H9 (cell line): ENCODE measurements around the gene CHRM5. TPM values are rescaled to one million over a fixed set of nuclear protein-coding genes. Genes with fewer than 3 reads are reported as not detected.

Experiments used
- DNase-seq: peaks from one replicate; pipeline ENCODE4 v3.0.0-alpha.2; 2017
- H2AFZ ChIP-seq: one replicate; pipeline ENCODE4 v1.6.1; 2013; ENCODE audit warnings: mild to moderate bottlenecking, low read length, control low read depth, moderate library complexity
- H2AK5ac ChIP-seq: 2 replicates; pipeline ENCODE4 v1.6.1; 2013; ENCODE audit warnings: low read length, control low read depth, mixed read lengths; ENCODE audit not compliant: insufficient read length
- H2BK120ac ChIP-seq: one replicate; pipeline ENCODE4 v1.6.1; 2013; ENCODE audit warnings: low read depth, mild to moderate bottlenecking, low read length, control low read depth, inconsistent platforms; ENCODE audit not compliant: poor library complexity, severe bottlenecking
- H2BK12ac ChIP-seq: 2 replicates; pipeline ENCODE4 v1.6.1; 2013; ENCODE audit warnings: low read length, control low read depth, mixed read lengths, low read depth; ENCODE audit not compliant: insufficient read length
- H2BK15ac ChIP-seq: 2 replicates; pipeline ENCODE4 v1.6.1; 2013; ENCODE audit warnings: low read depth, low read length, control low read depth
- H2BK20ac ChIP-seq: one replicate; pipeline ENCODE4 v1.6.1; 2013; ENCODE audit warnings: low read depth, mild to moderate bottlenecking, low read length, control low read depth, inconsistent platforms; ENCODE audit not compliant: poor library complexity, severe bottlenecking
- H2BK5ac ChIP-seq: 2 replicates; pipeline ENCODE4 v1.6.1; 2013; ENCODE audit warnings: low read length, control low read depth, mixed read lengths; ENCODE audit not compliant: insufficient read length
- H3K14ac ChIP-seq: 2 replicates; pipeline ENCODE4 v1.6.1; 2013; ENCODE audit warnings: low read length, control low read depth; ENCODE audit not compliant: insufficient read depth
- H3K18ac ChIP-seq: 2 replicates; pipeline ENCODE4 v1.6.1; 2013; ENCODE audit warnings: low read depth, mild to moderate bottlenecking, mixed read lengths, low read length, control low read depth; ENCODE audit not compliant: insufficient read length
- H3K23ac ChIP-seq: 2 replicates; pipeline ENCODE4 v1.6.1; 2013; ENCODE audit warnings: low read length, control low read depth, mixed read lengths, low read depth; ENCODE audit not compliant: insufficient read length
- H3K23me2 ChIP-seq: 2 replicates; pipeline ENCODE4 v1.6.1; 2013; ENCODE audit warnings: low read depth, mild to moderate bottlenecking, mixed read lengths, low read length, control low read depth; ENCODE audit not compliant: insufficient read length, poor library complexity, severe bottlenecking
- H3K27ac ChIP-seq: 2 replicates; pipeline ENCODE4 v1.5.1; 2013; ENCODE audit warnings: low read length, control low read depth, mixed read lengths, low read depth; ENCODE audit not compliant: insufficient read length
- H3K27me3 ChIP-seq: 2 replicates; pipeline ENCODE4 v1.6.1; 2013; ENCODE audit warnings: low read length, control low read depth, inconsistent platforms; ENCODE audit not compliant: insufficient read depth
- H3K4ac ChIP-seq: 2 replicates; pipeline ENCODE4 v1.6.1; 2013; ENCODE audit warnings: low read depth, mild to moderate bottlenecking, control low read depth, inconsistent platforms, low read length, moderate library complexity
- H3K4me1 ChIP-seq: 2 replicates; pipeline ENCODE4 v1.6.1; 2013; ENCODE audit warnings: low read length, control low read depth, inconsistent platforms; ENCODE audit not compliant: insufficient read depth
- H3K4me2 ChIP-seq: 2 replicates; pipeline ENCODE4 v1.6.1; 2013; ENCODE audit warnings: low read length, control low read depth, mixed read lengths; ENCODE audit not compliant: insufficient read length, insufficient read depth
- H3K56ac ChIP-seq: 2 replicates; pipeline ENCODE4 v1.6.1; 2013; ENCODE audit warnings: low read depth, mild to moderate bottlenecking, mixed read lengths, low read length, control low read depth; ENCODE audit not compliant: insufficient read length
- H3K79me1 ChIP-seq: 2 replicates; pipeline ENCODE4 v1.6.1; 2013; ENCODE audit warnings: low read depth, mild to moderate bottlenecking, moderate library complexity, low read length, control low read depth, inconsistent platforms; ENCODE audit not compliant: insufficient read depth, poor library complexity, severe bottlenecking
- H3K79me2 ChIP-seq: 2 replicates; pipeline ENCODE4 v1.6.1; 2013; ENCODE audit warnings: low read length, control low read depth, inconsistent platforms; ENCODE audit not compliant: insufficient read depth
- H3K9ac ChIP-seq: 2 replicates; pipeline ENCODE4 v1.6.1; 2013; ENCODE audit warnings: low read length, control low read depth, mixed read lengths; ENCODE audit not compliant: insufficient read length; ENCODE audit errors: extremely low read depth
- H3K9me3 ChIP-seq: one replicate; pipeline ENCODE4 v1.6.1; 2013; ENCODE audit warnings: low read depth, low read length, inconsistent platforms; ENCODE audit not compliant: control insufficient read depth
- H3T11ph ChIP-seq: one replicate; pipeline ENCODE4 v1.6.1; 2013; ENCODE audit warnings: mild to moderate bottlenecking, low read length, control low read depth, inconsistent platforms
- H4K20me1 ChIP-seq: one replicate; pipeline ENCODE4 v1.6.1; 2013; ENCODE audit not compliant: control insufficient read depth, insufficient read length, insufficient read depth
- H4K5ac ChIP-seq: 2 replicates; pipeline ENCODE4 v1.6.1; 2013; ENCODE audit warnings: low read depth, mild to moderate bottlenecking, mixed read lengths, low read length, control low read depth; ENCODE audit not compliant: insufficient read length
- H4K8ac ChIP-seq: replicated peaks from 2 replicates; pipeline ENCODE4 v1.6.1; 2013; ENCODE audit warnings: low read length, control low read depth, mixed read lengths, low read depth; ENCODE audit not compliant: insufficient read length
- H4K91ac ChIP-seq: 2 replicates; pipeline ENCODE4 v1.6.1; 2013; ENCODE audit warnings: low read depth, mild to moderate bottlenecking, moderate library complexity, mixed read lengths, low read length, control low read depth; ENCODE audit not compliant: insufficient read length
- H3K27ac Mint-ChIP-seq, 3 experiments: 2 replicates in 2 of 3; 3 replicates in 1 of 3; pipeline ENCODE4 v1.8.0; 2020 to 2021; ENCODE audit warnings: mixed read lengths in 3 of 3, mild to moderate bottlenecking in 1 of 3, moderate library complexity in 1 of 3
- H3K27me3 Mint-ChIP-seq: 2 replicates; pipeline ENCODE4 v1.8.0; 2021; ENCODE audit warnings: low read depth, mild to moderate bottlenecking, moderate library complexity, mixed read lengths
- H3K36me3 Mint-ChIP-seq, 3 experiments: 2 replicates in 2 of 3; 3 replicates in 1 of 3; pipeline ENCODE4 v1.8.0; 2020 to 2021; ENCODE audit warnings: low read depth in 3 of 3, mixed read lengths in 3 of 3; ENCODE audit not compliant: insufficient read depth in 1 of 3
- H3K4me1 Mint-ChIP-seq, 2 experiments: 2 replicates each; pipeline ENCODE4 v1.8.0; 2020; ENCODE audit warnings: mixed read lengths in 2 of 2
- H3K4me3 Mint-ChIP-seq, 2 experiments: 2 replicates in 1 of 2; 3 replicates in 1 of 2; pipeline ENCODE4 v1.8.0; 2020 to 2021; ENCODE audit warnings: mild to moderate bottlenecking in 2 of 2, mixed read lengths in 2 of 2, moderate library complexity in 1 of 2
- H3K9me3 Mint-ChIP-seq, 2 experiments: 2 replicates in 1 of 2; 3 replicates in 1 of 2; pipeline ENCODE4 v1.8.0; 2020; ENCODE audit warnings: mild to moderate bottlenecking in 2 of 2, mixed read lengths in 2 of 2, moderate library complexity in 1 of 2
- WGBS: extraction: QIAGEN DNeasy Blood & Tissue Kit; methylation state at CpG from one replicate; pipeline ENCODE4 v1.1.7; 2013; ENCODE audit warnings: missing lambda C conversion rate, low lambda C conversion rate, mixed read lengths; ENCODE audit not compliant: insufficient read length; ENCODE audit errors: extremely low coverage; 5-methylcytosine and 5-hydroxymethylcytosine counted together
- total RNA-seq: library from RNA; stranded (reverse); gene quantifications from 2 replicates; pipeline ENCODE4 v1.2.1, GENCODE V29; 2021
- TF ChIP-seq, protein P1 (sequence below): fragments of 200-600 bp; sonication (generic); conservative IDR thresholded peaks from 3 replicates; pipeline ENCODE4 v1.8.0; 2021; ENCODE audit warnings: antibody characterized with exemption, mild to moderate bottlenecking

Gene CHRM5
- total RNA-seq, 1 experiment from 2014 or later, result not detected

DNA sequence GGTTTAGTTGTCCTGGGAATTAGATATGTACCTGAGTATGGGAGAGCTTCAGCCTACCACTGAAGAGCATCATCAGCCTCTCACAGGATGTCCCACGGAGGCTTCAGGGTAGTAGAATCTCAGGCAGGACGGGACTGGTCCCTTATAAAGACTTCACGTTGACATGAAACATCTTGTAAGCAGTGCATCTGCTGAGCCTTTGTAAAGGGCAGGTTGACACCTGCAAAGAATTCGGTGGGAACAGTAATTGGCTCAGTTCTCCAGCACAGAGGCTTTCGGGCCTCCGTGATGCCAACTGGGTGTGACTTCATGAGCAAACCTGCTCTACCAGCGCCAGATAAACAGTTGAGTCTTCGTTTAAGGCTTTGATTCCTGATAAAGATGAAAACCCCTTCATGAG is 97.6 kb downstream of the CHRM5 start:
- Histone ChIP-seq H4K5ac (no peak overlapping the region), H2BK12ac (no peak overlapping the region), H3K9me3 (no peaks in the 10 kb centered on the region), H3K79me1 (no peaks in the 10 kb centered on the region), H2BK5ac (no peak overlapping the region), H2BK120ac (no peak overlapping the region), H2AK5ac (no peak overlapping the region), H3K23me2 (no peaks in the 10 kb centered on the region), H3T11ph (no peak overlapping the region), H3K4ac (no peak overlapping the region), H3K14ac (no peak overlapping the region), H4K8ac (no peak overlapping the region), H3K79me2 (no peaks in the 10 kb centered on the region), H3K56ac (no peak overlapping the region), H2AFZ (no peak overlapping the region), H3K27me3 (no peaks in the 10 kb centered on the region), H3K23ac (no peak overlapping the region), H3K9ac (no peak overlapping the region), H4K20me1 (no peaks in the 10 kb centered on the region), H3K4me2 (no peak overlapping the region), H4K91ac (no peak overlapping the region), H3K18ac (no peak overlapping the region), H3K27ac (no peak overlapping the region), H2BK15ac (no peak overlapping the region), H3K4me1 (no peaks in the 10 kb centered on the region), H2BK20ac (no peak overlapping the region)
- Mint-ChIP-seq H3K9me3 (no peaks in the 10 kb centered on the region), H3K27ac (no peak overlapping the region), H3K4me1 (no peaks in the 10 kb centered on the region), H3K27me3 (no peaks in the 10 kb centered on the region), H3K36me3 (no peaks in the 10 kb centered on the region), H3K4me3 (no peak overlapping the region)
- whole genome bisulfite sequencing, result no CpG with 5 or more reads among the region's 8 CpGs
- DNase-seq, result no peak
- TF ChIP-seq, protein P1, sequence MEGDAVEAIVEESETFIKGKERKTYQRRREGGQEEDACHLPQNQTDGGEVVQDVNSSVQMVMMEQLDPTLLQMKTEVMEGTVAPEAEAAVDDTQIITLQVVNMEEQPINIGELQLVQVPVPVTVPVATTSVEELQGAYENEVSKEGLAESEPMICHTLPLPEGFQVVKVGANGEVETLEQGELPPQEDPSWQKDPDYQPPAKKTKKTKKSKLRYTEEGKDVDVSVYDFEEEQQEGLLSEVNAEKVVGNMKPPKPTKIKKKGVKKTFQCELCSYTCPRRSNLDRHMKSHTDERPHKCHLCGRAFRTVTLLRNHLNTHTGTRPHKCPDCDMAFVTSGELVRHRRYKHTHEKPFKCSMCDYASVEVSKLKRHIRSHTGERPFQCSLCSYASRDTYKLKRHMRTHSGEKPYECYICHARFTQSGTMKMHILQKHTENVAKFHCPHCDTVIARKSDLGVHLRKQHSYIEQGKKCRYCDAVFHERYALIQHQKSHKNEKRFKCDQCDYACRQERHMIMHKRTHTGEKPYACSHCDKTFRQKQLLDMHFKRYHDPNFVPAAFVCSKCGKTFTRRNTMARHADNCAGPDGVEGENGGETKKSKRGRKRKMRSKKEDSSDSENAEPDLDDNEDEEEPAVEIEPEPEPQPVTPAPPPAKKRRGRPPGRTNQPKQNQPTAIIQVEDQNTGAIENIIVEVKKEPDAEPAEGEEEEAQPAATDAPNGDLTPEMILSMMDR, result no peak
